ENCODE results near the gene SEMA5A.

SEMA5A gene

GRCh38 chr5:9173281-9174048 is 372.4 kb downstream of the SEMA5A start:
- Histone ChIP-seq H2BK5ac (ENCODE audit: low read depth, low read length, poor library complexity, severe bottlenecking) (no peak overlapping the region), H2AK5ac (ENCODE audit: low read length, severe bottlenecking) (no peak overlapping the region), H4K8ac (ENCODE audit: low read length) (no peak overlapping the region), H3K23ac (ENCODE audit: low read length in 2 of 2) (no peak overlapping the region), H3K9me3 (ENCODE audit: control insufficient read depth, low read length) (peaks cover 6% of the 10 kb centered on the region), H3K4me2 (ENCODE audit: low read length, poor library complexity, severe bottlenecking) (no peak overlapping the region), H3K79me1 (replicated peaks; ENCODE audit: low read length, poor library complexity, severe bottlenecking) (peaks cover 3% of the 10 kb centered on the region), H2BK120ac (ENCODE audit: low read depth, low read length) (no peak overlapping the region), H3K9ac (ENCODE audit: low read length) (no peak overlapping the region), H3K4ac (ENCODE audit: low read depth in 1 of 2, low read length in 2 of 2) (no peak overlapping the region), H3K36me3 (ENCODE audit: control insufficient read depth in 1 of 2, insufficient read depth in 2 of 2, low read depth in 1 of 2, low read length in 2 of 2) (peaks cover 0 to 11% of the 10 kb centered on the region in 2 experiments), H2BK15ac (ENCODE audit: low read depth, poor library complexity, severe bottlenecking) (no peak overlapping the region), H3K4me1 (ENCODE audit: control insufficient read depth, insufficient read depth, low read depth, low read length) (peaks cover 2% of the 10 kb centered on the region), H3K27me3 (ENCODE audit: control insufficient read depth in 1 of 2, insufficient read depth in 1 of 2, low read length in 2 of 2) (no peaks in the 10 kb centered on the region), H4K91ac (ENCODE audit: low read length) (no peak overlapping the region), H3K4me3 (ENCODE audit: insufficient read depth in 1 of 2, low read depth in 1 of 2, low read length in 2 of 2) (no peak overlapping the region), H3K14ac (ENCODE audit: low read length in 2 of 2) (no peak overlapping the region), H3K27ac (ENCODE audit: low read length, poor library complexity, severe bottlenecking) (no peak overlapping the region), H2BK12ac (ENCODE audit: low read length in 2 of 2) (no peak overlapping the region), H2AFZ (ENCODE audit: low read depth, low read length) (no peak overlapping the region), H3K18ac (ENCODE audit: low read depth in 1 of 2, low read length in 2 of 2) (no peak overlapping the region)
- peak; percentile 71 for DNase-seq
- WGBS, result 0% methylated on average over 2 of the region's 3 CpGs

GRCh38 chr5:9170026-9170425 is 375.8 kb downstream of the SEMA5A start:
- Histone ChIP-seq H3K23ac (ENCODE audit: low read length in 2 of 2) (no peak overlapping the region), H2BK5ac (ENCODE audit: low read depth, low read length, poor library complexity, severe bottlenecking) (no peak overlapping the region), H2AFZ (ENCODE audit: low read depth, low read length) (no peak overlapping the region), H3K14ac (ENCODE audit: low read length in 2 of 2) (no peak overlapping the region), H4K91ac (ENCODE audit: low read length) (no peak overlapping the region), H3K27ac (ENCODE audit: low read length, poor library complexity, severe bottlenecking) (no peak overlapping the region), H2BK12ac (ENCODE audit: low read length in 2 of 2) (no peak overlapping the region), H4K8ac (ENCODE audit: low read length) (no peak overlapping the region), H2AK5ac (ENCODE audit: low read length, severe bottlenecking) (no peak overlapping the region), H3K4me2 (ENCODE audit: low read length, poor library complexity, severe bottlenecking) (no peak overlapping the region), H3K9me3 (ENCODE audit: control insufficient read depth, low read length) (no peaks in the 10 kb centered on the region), H3K18ac (ENCODE audit: low read depth in 1 of 2, low read length in 2 of 2) (no peak overlapping the region), H3K36me3 (ENCODE audit: control insufficient read depth in 1 of 2, insufficient read depth in 2 of 2, low read depth in 1 of 2, low read length in 2 of 2) (peaks cover 0 to 4% of the 10 kb centered on the region in 2 experiments), H3K79me1 (replicated peaks; ENCODE audit: low read length, poor library complexity, severe bottlenecking) (peaks cover 5% of the 10 kb centered on the region), H3K4me3 (ENCODE audit: insufficient read depth in 1 of 2, low read depth in 1 of 2, low read length in 2 of 2) (no peak overlapping the region), H2BK15ac (ENCODE audit: low read depth, poor library complexity, severe bottlenecking) (no peak overlapping the region), H3K4me1 (ENCODE audit: control insufficient read depth, insufficient read depth, low read depth, low read length) (peaks cover 2% of the 10 kb centered on the region), H3K4ac (ENCODE audit: low read depth in 1 of 2, low read length in 2 of 2) (no peak overlapping the region), H2BK120ac (ENCODE audit: low read depth, low read length) (no peak overlapping the region), H3K9ac (ENCODE audit: low read length) (no peak overlapping the region), H3K27me3 (ENCODE audit: control insufficient read depth in 1 of 2, insufficient read depth in 1 of 2, low read length in 2 of 2) (no peaks in the 10 kb centered on the region)
- no peak for DNase-seq

- H2BK12ac ChIP-seq (ENCODE audit: low read length in 2 of 2), result no peak overlapping the region
- H2BK120ac ChIP-seq (ENCODE audit: low read depth, low read length), result no peak overlapping the region
- no peak overlapping the region for H2BK5ac ChIP-seq (ENCODE audit: low read depth, low read length, poor library complexity, severe bottlenecking)
- no peak overlapping the region for H2AFZ ChIP-seq (ENCODE audit: low read depth, low read length)
- peaks cover 0 to 4% of the 10 kb centered on the region in 2 experiments for H3K36me3 ChIP-seq (ENCODE audit: control insufficient read depth in 1 of 2, insufficient read depth in 2 of 2, low read depth in 1 of 2, low read length in 2 of 2)
- no peak overlapping the region for H4K8ac ChIP-seq (ENCODE audit: low read length)
- H2BK15ac ChIP-seq (ENCODE audit: low read depth, poor library complexity, severe bottlenecking), result no peak overlapping the region
- H4K91ac ChIP-seq (ENCODE audit: low read length), result no peak overlapping the region
- peaks cover 5% of the 10 kb centered on the region for H3K79me1 ChIP-seq (replicated peaks; ENCODE audit: low read length, poor library complexity, severe bottlenecking)
- DNase-seq, result no peak
- no peak overlapping the region for H3K9ac ChIP-seq (ENCODE audit: low read length)
- no peak overlapping the region for H2AK5ac ChIP-seq (ENCODE audit: low read length, severe bottlenecking)
- no peaks in the 10 kb centered on the region for H3K27me3 ChIP-seq (ENCODE audit: control insufficient read depth in 1 of 2, insufficient read depth in 1 of 2, low read length in 2 of 2)
- peaks cover 2% of the 10 kb centered on the region for H3K4me1 ChIP-seq (ENCODE audit: control insufficient read depth, insufficient read depth, low read depth, low read length)
- H3K4me3 ChIP-seq (ENCODE audit: insufficient read depth in 1 of 2, low read depth in 1 of 2, low read length in 2 of 2), result no peak overlapping the region
- 97% methylated on average over 1 of the region's 1 CpG for WGBS
- H3K14ac ChIP-seq (ENCODE audit: low read length in 2 of 2), result no peak overlapping the region
- H3K9me3 ChIP-seq (ENCODE audit: control insufficient read depth, low read length), result no peaks in the 10 kb centered on the region
- H3K18ac ChIP-seq (ENCODE audit: low read depth in 1 of 2, low read length in 2 of 2), result peak overlapping the region in 1 of 2 experiments; percentile 7
- no peak overlapping the region for H3K4ac ChIP-seq (ENCODE audit: low read depth in 1 of 2, low read length in 2 of 2)
- no peak overlapping the region for H3K27ac ChIP-seq (ENCODE audit: low read length, poor library complexity, severe bottlenecking)
- H3K4me2 ChIP-seq (ENCODE audit: low read length, poor library complexity, severe bottlenecking), result no peak overlapping the region
- no peak overlapping the region for H3K23ac ChIP-seq (ENCODE audit: low read length in 2 of 2)
Observed at GRCh38 chr5:9169557-9169902, 376.3 kb downstream of the SEMA5A start.

GRCh38 chr5:9168791-9169556 is 376.9 kb downstream of the SEMA5A start:
- WGBS, result 80% methylated on average over 4 of the region's 5 CpGs

More at GRCh38 chr5:9168791-9169556, 376.9 kb downstream of the SEMA5A start:
- no peak overlapping the region for H2AFZ ChIP-seq (ENCODE audit: low read depth, low read length)
- H3K4me2 ChIP-seq (ENCODE audit: low read length, poor library complexity, severe bottlenecking), result no peak overlapping the region
- H3K9me3 ChIP-seq (ENCODE audit: control insufficient read depth, low read length), result no peaks in the 10 kb centered on the region
- H2BK12ac ChIP-seq (ENCODE audit: low read length in 2 of 2), result no peak overlapping the region
- H3K27me3 ChIP-seq (ENCODE audit: control insufficient read depth in 1 of 2, insufficient read depth in 1 of 2, low read length in 2 of 2), result no peaks in the 10 kb centered on the region
- no peak overlapping the region for H3K9ac ChIP-seq (ENCODE audit: low read length)
- no peak overlapping the region for H4K8ac ChIP-seq (ENCODE audit: low read length)
- no peak overlapping the region for H4K91ac ChIP-seq (ENCODE audit: low read length)
- DNase-seq, result no peak
- H2BK5ac ChIP-seq (ENCODE audit: low read depth, low read length, poor library complexity, severe bottlenecking), result no peak overlapping the region
- H3K4me1 ChIP-seq (ENCODE audit: control insufficient read depth, insufficient read depth, low read depth, low read length), result peaks cover 2% of the 10 kb centered on the region
- H3K79me1 ChIP-seq (replicated peaks; ENCODE audit: low read length, poor library complexity, severe bottlenecking), result peaks cover 5% of the 10 kb centered on the region
- no peak overlapping the region for H3K23ac ChIP-seq (ENCODE audit: low read length in 2 of 2)
- H2AK5ac ChIP-seq (ENCODE audit: low read length, severe bottlenecking), result no peak overlapping the region
- H3K14ac ChIP-seq (ENCODE audit: low read length in 2 of 2), result no peak overlapping the region
- H3K27ac ChIP-seq (ENCODE audit: low read length, poor library complexity, severe bottlenecking), result no peak overlapping the region
- H2BK120ac ChIP-seq (ENCODE audit: low read depth, low read length), result no peak overlapping the region
- no peak overlapping the region for H2BK15ac ChIP-seq (ENCODE audit: low read depth, poor library complexity, severe bottlenecking)
- no peak overlapping the region for H3K4ac ChIP-seq (ENCODE audit: low read depth in 1 of 2, low read length in 2 of 2)
- peaks cover 0 to 4% of the 10 kb centered on the region in 2 experiments for H3K36me3 ChIP-seq (ENCODE audit: control insufficient read depth in 1 of 2, insufficient read depth in 2 of 2, low read depth in 1 of 2, low read length in 2 of 2)
- no peak overlapping the region for H3K4me3 ChIP-seq (ENCODE audit: insufficient read depth in 1 of 2, low read depth in 1 of 2, low read length in 2 of 2)
- H3K18ac ChIP-seq (ENCODE audit: low read depth in 1 of 2, low read length in 2 of 2), result no peak overlapping the region

All from mesenchymal stem cell (in vitro differentiated cells and primary cell).